Activated naive CD4-positive, alpha-beta T cell treated with anti-CD3 and anti-CD28 coated beads for 36 hours (primary cell): ENCODE measurements around the gene LENG9. TPM values are rescaled to one million over a fixed set of nuclear protein-coding genes. Genes with fewer than 3 reads are reported as not detected.

Experiments
- CTCF ChIA-PET: fragments of 350-600 bp; sonication (Branson Sonifier 250); formaldehyde crosslinking; loops from one replicate; lab custom pipeline; 2021; ENCODE audit warnings: antibody characterized with exemption; lab: Charles Lee
- DNase-seq: peaks from one replicate; pipeline ENCODE4 v3.0.0-alpha.2; 2020
- H3K27ac Mint-ChIP-seq: one replicate; pipeline ENCODE4 v1.8.0; 2021; ENCODE audit warnings: mild to moderate bottlenecking, mixed read lengths
- H3K27me3 Mint-ChIP-seq: one replicate; pipeline ENCODE4 v1.8.0; 2021; ENCODE audit warnings: low read depth, mixed read lengths
- H3K36me3 Mint-ChIP-seq: one replicate; pipeline ENCODE4 v1.8.0; 2021; ENCODE audit warnings: low read depth, mixed read lengths
- H3K4me1 Mint-ChIP-seq: one replicate; pipeline ENCODE4 v1.8.0; 2021; ENCODE audit warnings: low read depth, mixed read lengths
- H3K4me3 Mint-ChIP-seq: one replicate; pipeline ENCODE4 v1.8.0; 2021; ENCODE audit warnings: mild to moderate bottlenecking, moderate library complexity, mixed read lengths
- H3K9me3 Mint-ChIP-seq: one replicate; pipeline ENCODE4 v1.8.0; 2021; ENCODE audit warnings: mixed read lengths
- intact Hi-C: fragments of 100-400 bp; cut with micrococcal nuclease; formaldehyde crosslinking; loops from one replicate; pipeline ENCODE4 v1.15.1; 2023
- total RNA-seq, 2 experiments: library from RNA; stranded (reverse); gene quantifications; one replicate each; pipeline ENCODE4 v1.2.3, GENCODE V29; 2021

The LENG9 gene
- total RNA-seq, 2 experiments from 2014 or later = 5.7 to 7.1 TPM

DNA sequence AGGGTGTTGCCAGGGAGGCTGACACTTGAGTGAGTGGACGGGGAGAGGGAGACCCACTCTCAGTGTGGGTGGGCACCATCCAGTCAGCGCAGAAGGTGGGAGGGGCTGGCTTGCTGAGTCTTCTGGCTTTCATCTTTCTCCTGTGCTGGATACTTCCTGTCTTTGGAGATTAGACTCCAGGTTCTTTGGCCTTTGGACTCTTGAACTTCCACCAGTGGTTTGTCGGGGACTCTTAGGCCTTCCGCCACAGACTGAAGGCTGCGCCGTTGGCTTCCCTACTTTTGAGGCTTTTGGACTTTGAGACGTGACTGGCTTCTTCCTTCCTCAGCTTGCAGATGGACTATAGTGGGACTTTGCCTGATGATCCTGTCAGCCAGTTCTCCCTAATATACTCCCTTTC is 18.8 kb downstream of the LENG9 start:
- no peak for DNase-seq
- H3K9me3 Mint-ChIP-seq = no peaks in the 10 kb centered on the region
- CTCF ChIA-PET = interaction anchor here (0.6 kb wide), 1 partner anchor 639 kb away, joined by 4 read pairs; no protein-coding TSS in a partner anchor
- H3K4me3 Mint-ChIP-seq = no peak overlapping the region
- intact Hi-C loops = loop anchor here (5.0 to 10.0 kb wide), 2 partner anchors 117 to 280 kb away; no protein-coding TSS in a partner anchor
- peaks cover 26% of the 10 kb centered on the region for H3K4me1 Mint-ChIP-seq
- no peaks in the 10 kb centered on the region for H3K27me3 Mint-ChIP-seq
- H3K36me3 Mint-ChIP-seq = peaks cover 22% of the 10 kb centered on the region
- no peak overlapping the region for H3K27ac Mint-ChIP-seq

GRCh38 chr19:54440641-54441040 is 22.9 kb downstream of the LENG9 start:
- Mint-ChIP-seq H3K4me3 (no peak overlapping the region), H3K27me3 (no peaks in the 10 kb centered on the region), H3K27ac (no peak overlapping the region), H3K36me3 (peaks cover 12% of the 10 kb centered on the region), H3K4me1 (peaks cover 14% of the 10 kb centered on the region), H3K9me3 (no peaks in the 10 kb centered on the region)
- DNase-seq = no peak
- intact Hi-C loops = loop anchor here (10.0 kb wide), 1 partner anchor 276 kb away; no protein-coding TSS in a partner anchor
- CTCF ChIA-PET = interaction anchor here (2.8 kb wide), 1 partner anchor 8 kb away, joined by 13 read pairs; the partner anchor contains the start of gene LENG8

DNA sequence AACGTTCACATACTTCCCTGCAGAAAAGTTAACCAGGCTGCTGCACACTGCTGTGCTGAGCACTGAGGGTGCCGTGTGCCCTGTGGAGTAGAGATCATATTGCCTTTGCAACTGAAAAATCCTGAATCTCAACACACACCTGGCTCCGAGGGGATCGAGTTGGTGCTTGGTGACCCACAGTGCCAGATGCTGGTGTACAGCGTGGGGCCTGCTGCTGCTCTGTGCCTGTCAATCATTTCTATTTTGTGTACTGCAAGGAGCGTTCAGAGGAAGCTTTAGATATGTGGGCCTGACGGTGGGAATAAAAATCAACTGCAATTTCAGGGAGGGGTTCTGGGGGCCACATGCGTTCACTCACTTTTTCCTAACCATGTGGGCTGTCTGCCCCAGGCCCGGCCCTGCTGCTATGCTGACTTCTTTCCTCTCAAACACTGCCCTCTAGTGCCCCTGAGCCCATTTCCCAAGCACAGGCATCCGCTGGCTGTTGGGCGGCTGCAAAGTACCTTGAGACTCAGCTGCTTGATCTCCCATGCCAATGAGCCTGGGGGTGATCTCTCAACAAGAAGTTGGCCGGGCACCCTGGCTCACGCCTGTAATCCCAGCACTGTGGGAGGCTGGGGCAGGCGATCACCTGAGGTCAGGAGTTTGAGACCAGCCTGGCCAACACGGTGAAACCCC is 24.3 kb downstream of the LENG9 start:
- Mint-ChIP-seq H3K4me1 (peaks cover 23% of the 10 kb centered on the region), H3K27ac (no peak overlapping the region), H3K4me3 (no peak overlapping the region), H3K27me3 (no peaks in the 10 kb centered on the region), H3K9me3 (no peaks in the 10 kb centered on the region), H3K36me3 (peaks cover 8% of the 10 kb centered on the region)
- CTCF ChIA-PET = interaction anchor here (0.6 to 2.8 kb wide), 9 partner anchors 9 to 1262 kb away, joined by 3 to 13 read pairs (median 3); partner anchors contain the start of gene LENG8
- peak; percentile 53 for DNase-seq
- intact Hi-C loops = no loop called here

- Mint-ChIP-seq H3K27ac (no peak overlapping the region), H3K4me3 (no peak overlapping the region), H3K27me3 (no peaks in the 10 kb centered on the region), H3K9me3 (no peaks in the 10 kb centered on the region), H3K4me1 (peaks cover 22% of the 10 kb centered on the region), H3K36me3 (peaks cover 2% of the 10 kb centered on the region)
- CTCF ChIA-PET = no interaction called here
- intact Hi-C loops = no loop called here
- no peak for DNase-seq
Observed at GRCh38 chr19:54436628-54437252, 26.8 kb downstream of the LENG9 start.

DNA sequence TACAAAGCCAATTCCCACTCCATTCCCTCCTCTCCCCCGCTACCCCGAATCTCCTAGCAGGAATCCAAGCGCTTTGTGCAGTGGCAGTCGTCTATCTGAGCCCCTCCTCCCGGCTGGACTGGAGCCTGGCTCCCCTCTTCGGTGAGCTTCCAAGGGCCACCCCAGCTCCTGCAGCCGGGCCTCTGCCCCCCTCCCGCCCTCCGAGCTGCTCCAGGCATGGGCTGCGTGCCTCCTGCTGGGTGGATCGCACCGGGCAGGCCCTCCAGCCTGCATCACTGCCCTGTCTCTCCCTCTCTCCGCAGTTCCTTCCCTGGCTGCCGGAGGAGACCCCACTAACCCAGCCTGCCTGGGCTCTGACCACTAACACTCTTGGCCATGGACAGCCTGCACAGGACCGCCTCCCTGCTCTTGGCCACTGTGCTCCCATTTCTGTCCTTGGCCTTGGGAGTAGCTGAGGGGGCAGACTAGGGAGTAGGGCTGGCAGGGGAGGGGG is 27.5 kb downstream of the LENG9 start:
- peaks cover 26% of the 10 kb centered on the region for H3K4me1 Mint-ChIP-seq
- H3K27ac Mint-ChIP-seq = no peak overlapping the region
- CTCF ChIA-PET = interaction anchor here (0.5 kb wide), 1 partner anchor 525 kb away, joined by 3 read pairs; no protein-coding TSS in a partner anchor
- H3K9me3 Mint-ChIP-seq = no peaks in the 10 kb centered on the region
- H3K4me3 Mint-ChIP-seq = no peak overlapping the region
- H3K27me3 Mint-ChIP-seq = no peaks in the 10 kb centered on the region
- DNase-seq = no peak
- intact Hi-C loops = no loop called here
- H3K36me3 Mint-ChIP-seq = peaks cover 2% of the 10 kb centered on the region

DNA sequence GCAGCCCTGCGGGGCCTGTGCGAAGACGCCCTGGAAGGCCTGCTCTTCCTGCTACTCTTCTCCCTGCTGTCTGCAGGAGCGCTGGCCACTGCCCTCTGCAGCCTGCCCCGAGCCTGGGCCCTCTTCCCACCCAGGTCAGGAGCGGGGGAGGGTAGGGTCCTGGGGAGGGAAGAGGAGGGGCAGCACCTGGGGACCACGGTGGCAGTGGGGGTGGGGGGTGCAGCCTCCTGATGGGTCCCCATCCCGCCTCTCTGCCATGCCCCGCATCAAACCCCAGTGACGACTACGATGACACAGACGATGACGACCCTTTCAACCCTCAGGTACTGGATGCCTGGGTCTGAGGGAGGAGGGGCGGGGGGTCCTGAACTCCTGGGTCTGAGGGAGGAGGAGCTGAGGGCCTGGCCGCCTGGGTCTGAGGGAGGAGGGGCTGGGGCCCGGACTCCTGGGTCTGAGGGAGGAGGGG is 28.0 kb downstream of the LENG9 start:
- CTCF ChIA-PET = interaction anchor here (0.6 kb wide), 1 partner anchor 214 kb away, joined by 3 read pairs; no protein-coding TSS in a partner anchor
- H3K9me3 Mint-ChIP-seq = no peaks in the 10 kb centered on the region
- intact Hi-C loops = no loop called here
- H3K4me3 Mint-ChIP-seq = no peak overlapping the region
- no peak for DNase-seq
- H3K27me3 Mint-ChIP-seq = no peaks in the 10 kb centered on the region
- no peak overlapping the region for H3K27ac Mint-ChIP-seq
- H3K36me3 Mint-ChIP-seq = peaks cover 2% of the 10 kb centered on the region
- H3K4me1 Mint-ChIP-seq = peaks cover 28% of the 10 kb centered on the region

- Mint-ChIP-seq H3K4me3 (peak overlapping the region; percentile 29), H3K27ac (peak overlapping the region; percentile 37), H3K9me3 (no peaks in the 10 kb centered on the region), H3K4me1 (peaks cover 27% of the 10 kb centered on the region), H3K36me3 (peaks cover 2% of the 10 kb centered on the region), H3K27me3 (no peaks in the 10 kb centered on the region)
- DNase-seq = peak; percentile 21
- CTCF ChIA-PET = interaction anchor here (0.6 kb wide), 1 partner anchor 214 kb away, joined by 3 read pairs; no protein-coding TSS in a partner anchor
- intact Hi-C loops = no loop called here
Observed at GRCh38 chr19:54434873-54435214, 28.7 kb downstream of the LENG9 start.

- intact Hi-C loops = no loop called here
- CTCF ChIA-PET = no interaction called here
- no peaks in the 10 kb centered on the region for H3K9me3 Mint-ChIP-seq
- peaks cover 2% of the 10 kb centered on the region for H3K36me3 Mint-ChIP-seq
- peaks cover 3% of the 10 kb centered on the region for H3K27me3 Mint-ChIP-seq
- H3K4me3 Mint-ChIP-seq = no peak overlapping the region
- DNase-seq = no peak
- H3K4me1 Mint-ChIP-seq = peaks cover 27% of the 10 kb centered on the region
- H3K27ac Mint-ChIP-seq = no peak overlapping the region
Observed at GRCh38 chr19:54434112-54434872, 29.3 kb downstream of the LENG9 start.

DNA sequence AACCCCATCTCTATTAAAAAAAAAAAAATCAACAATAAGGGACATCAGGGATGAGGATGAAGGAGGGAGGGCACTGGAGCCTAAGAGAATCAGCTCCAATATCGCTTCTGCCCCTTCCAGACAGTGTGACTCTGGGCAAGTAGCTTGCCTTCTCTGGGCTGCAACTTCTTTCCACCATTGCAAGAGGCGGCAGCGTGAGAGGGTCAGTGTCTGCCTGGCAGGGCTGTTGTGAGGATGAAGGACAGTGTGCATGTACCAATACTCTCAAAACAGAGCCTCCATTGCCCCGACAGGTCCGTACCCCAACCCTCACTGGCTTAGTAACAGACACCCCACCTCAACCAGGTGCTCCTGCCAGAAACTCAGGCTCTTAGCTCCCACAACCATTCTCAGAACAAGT is 29.9 kb downstream of the LENG9 start:
- intact Hi-C loops = no loop called here
- Mint-ChIP-seq H3K27ac (no peak overlapping the region), H3K4me1 (peaks cover 28% of the 10 kb centered on the region), H3K27me3 (peaks cover 7% of the 10 kb centered on the region), H3K9me3 (no peaks in the 10 kb centered on the region), H3K4me3 (no peak overlapping the region), H3K36me3 (peaks cover 2% of the 10 kb centered on the region)
- CTCF ChIA-PET = interaction anchor here (0.7 kb wide), 1 partner anchor 30 kb away, joined by 3 read pairs; the partner anchor contains the start of gene LENG9
- no peak for DNase-seq

GRCh38 chr19:54432144-54432738 is 31.3 kb downstream of the LENG9 start:
- intact Hi-C loops = no loop called here
- CTCF ChIA-PET = no interaction called here
- H3K27me3 Mint-ChIP-seq = peaks cover 11% of the 10 kb centered on the region
- H3K36me3 Mint-ChIP-seq = peaks cover 2% of the 10 kb centered on the region
- no peak overlapping the region for H3K4me3 Mint-ChIP-seq
- no peak overlapping the region for H3K27ac Mint-ChIP-seq
- no peaks in the 10 kb centered on the region for H3K9me3 Mint-ChIP-seq
- no peak for DNase-seq
- peaks cover 28% of the 10 kb centered on the region for H3K4me1 Mint-ChIP-seq

GRCh38 chr19:54431255-54431838 is 32.2 kb downstream of the LENG9 start:
- Mint-ChIP-seq H3K27ac (no peak overlapping the region), H3K9me3 (no peaks in the 10 kb centered on the region), H3K36me3 (no peaks in the 10 kb centered on the region), H3K4me1 (peaks cover 25% of the 10 kb centered on the region), H3K4me3 (no peak overlapping the region), H3K27me3 (peaks cover 15% of the 10 kb centered on the region)
- intact Hi-C loops = no loop called here
- CTCF ChIA-PET = no interaction called here
- no peak for DNase-seq
